WI38 (cell line): ENCODE data around the gene ARHGAP26.

Experiments used
- H3K4me3 ChIP-seq: 2 replicates; pipeline ENCODE4 v1.5.1; 2011; ENCODE audit warnings: low read depth, mild to moderate bottlenecking, control low read depth, low read length
- CTCF ChIP-seq: IDR thresholded peaks from 2 replicates; pipeline ENCODE4 v1.5.1; 2012; ENCODE audit warnings: low read depth, mild to moderate bottlenecking, control low read depth, low read length

The ARHGAP26 gene

GRCh38 chr5:142821733-142822487 is 51.7 kb downstream of the ARHGAP26 start:
- H3K4me3 ChIP-seq: no peak overlapping the region
- no peak for TF ChIP-seq CTCF

DNA sequence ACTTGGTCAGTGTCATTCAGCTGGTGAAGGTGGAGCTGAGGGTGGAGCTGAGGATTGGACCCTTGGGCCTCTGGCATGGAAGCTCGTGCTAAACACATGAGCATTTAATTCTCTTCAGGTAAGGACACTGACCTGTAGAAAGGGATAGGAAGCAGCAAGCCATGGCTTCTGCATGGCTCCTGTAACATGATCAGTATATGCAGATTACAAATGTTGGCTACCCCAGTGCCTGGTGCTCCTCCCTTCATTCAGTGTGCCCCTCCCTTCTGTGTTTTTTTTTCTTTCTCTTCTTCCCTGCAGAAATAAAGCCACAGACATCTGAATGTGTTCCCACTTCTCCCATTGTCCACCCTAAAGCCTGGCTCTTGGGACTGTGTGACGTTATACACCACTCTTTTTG is 52.9 kb downstream of the ARHGAP26 start:
- H3K4me3 ChIP-seq: no peak overlapping the region
- no peak for TF ChIP-seq CTCF

DNA sequence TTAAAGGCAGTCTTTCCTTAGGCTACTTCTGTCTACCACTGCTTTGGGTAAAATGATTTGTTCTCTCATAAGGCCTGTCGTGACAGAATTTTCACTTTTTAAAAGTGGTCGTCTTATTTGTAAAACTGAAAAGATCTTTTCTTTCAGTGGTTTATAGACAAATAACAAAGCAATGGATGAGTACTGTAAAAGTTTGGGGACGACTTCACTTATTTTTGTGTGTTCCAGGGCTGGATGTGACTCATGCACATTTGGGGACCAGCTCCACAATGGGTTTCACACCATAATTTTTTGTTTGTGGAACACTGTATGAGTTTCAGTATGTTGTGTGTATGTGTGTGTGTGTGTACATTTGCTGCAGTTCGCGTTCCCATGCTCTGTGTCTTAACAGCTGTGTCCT is 53.6 kb downstream of the ARHGAP26 start:
- no peak overlapping the region for H3K4me3 ChIP-seq
- no peak for TF ChIP-seq CTCF

- no peak for TF ChIP-seq CTCF
- no peak overlapping the region for H3K4me3 ChIP-seq
These were observed 54.2 kb downstream of the ARHGAP26 start for GRCh38 chr5:142824391-142824790.

GRCh38 chr5:142825378-142826089 is 55.4 kb downstream of the ARHGAP26 start:
- TF ChIP-seq CTCF: no peak
- no peak overlapping the region for H3K4me3 ChIP-seq

DNA sequence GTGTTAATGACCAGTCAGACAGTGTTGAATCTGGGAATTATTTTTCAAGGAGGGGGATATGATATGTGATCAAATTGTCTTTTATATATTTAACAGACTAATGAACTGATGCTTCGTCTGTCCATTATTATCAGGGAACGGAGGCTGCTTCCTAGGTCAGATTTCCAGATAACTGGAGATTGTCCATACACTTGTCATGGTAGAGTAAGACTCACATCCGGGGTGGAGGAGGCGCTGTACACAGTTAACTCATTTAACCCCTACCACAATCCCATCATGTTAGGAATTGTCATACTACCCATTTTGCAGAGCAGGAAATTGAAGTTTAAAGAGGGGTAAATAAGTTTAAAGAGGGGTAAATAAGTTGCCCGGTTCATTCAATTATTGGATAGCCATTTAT is 55.9 kb downstream of the ARHGAP26 start:
- no peak overlapping the region for H3K4me3 ChIP-seq

More for the DNA sequence above, 55.9 kb downstream of the ARHGAP26 start:
- no peak for TF ChIP-seq CTCF
